GM13977 (cell line): ENCODE measurements around the gene ADD3.

ENCODE experiments used
- DNase-seq: peaks from one replicate; pipeline ENCODE4 v3.0.0; 2012; ENCODE audit warnings: low spot score
- in situ Hi-C: fragments of 300-500 bp; cut with MboI; formaldehyde crosslinking; loops from one replicate; pipeline ENCODE4 v1.12.0; 2022; ENCODE audit warnings: low sequenced_read_pairs, low pct_unique_long_range_greater_than_20kb, mixed read lengths, inconsistent platforms; ENCODE audit not compliant: unreplicated experiment
- TF ChIP-seq, protein P1 (sequence below): IDR thresholded peaks from 2 replicates; pipeline ENCODE4 v1.5.1; 2012; ENCODE audit warnings: mild to moderate bottlenecking, control low read depth; ENCODE audit not compliant: insufficient read depth; ENCODE audit errors: extremely low read depth, missing control alignments

The ADD3 gene

DNA sequence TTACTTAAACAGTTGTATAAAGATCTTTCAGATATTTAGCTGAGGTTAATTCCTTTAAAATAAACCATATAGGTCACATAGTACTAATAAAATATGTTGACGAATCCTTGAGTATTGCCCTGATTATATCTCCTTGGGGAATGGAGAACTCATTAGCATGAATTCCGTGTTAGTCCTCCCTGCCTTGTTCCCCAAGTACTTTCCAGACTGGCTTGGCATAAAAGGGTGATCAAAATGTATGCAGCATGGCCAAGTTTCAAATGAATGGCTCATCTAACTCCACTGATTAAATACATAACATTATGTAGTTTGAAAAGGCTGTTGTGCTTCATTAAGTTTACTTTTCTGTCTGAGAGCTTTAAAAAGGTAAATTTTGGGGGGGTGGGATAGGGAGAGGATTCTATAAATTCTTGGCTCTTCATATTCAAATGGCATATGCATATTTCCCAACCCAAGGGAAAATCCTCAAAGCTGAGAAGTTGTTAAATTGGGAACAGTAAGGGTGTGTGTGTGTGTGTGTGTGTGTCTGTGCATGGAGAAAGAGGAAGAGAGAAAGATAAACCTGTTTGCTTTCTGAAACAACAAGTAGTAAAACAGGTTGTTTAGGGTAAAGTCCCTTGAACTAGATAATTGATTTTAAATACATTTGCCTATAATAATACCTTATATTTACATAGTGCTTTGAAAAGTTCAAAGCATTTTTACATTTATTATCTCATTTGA is 4.8 kb upstream of the ADD3 start:
- TF ChIP-seq, protein P1, sequence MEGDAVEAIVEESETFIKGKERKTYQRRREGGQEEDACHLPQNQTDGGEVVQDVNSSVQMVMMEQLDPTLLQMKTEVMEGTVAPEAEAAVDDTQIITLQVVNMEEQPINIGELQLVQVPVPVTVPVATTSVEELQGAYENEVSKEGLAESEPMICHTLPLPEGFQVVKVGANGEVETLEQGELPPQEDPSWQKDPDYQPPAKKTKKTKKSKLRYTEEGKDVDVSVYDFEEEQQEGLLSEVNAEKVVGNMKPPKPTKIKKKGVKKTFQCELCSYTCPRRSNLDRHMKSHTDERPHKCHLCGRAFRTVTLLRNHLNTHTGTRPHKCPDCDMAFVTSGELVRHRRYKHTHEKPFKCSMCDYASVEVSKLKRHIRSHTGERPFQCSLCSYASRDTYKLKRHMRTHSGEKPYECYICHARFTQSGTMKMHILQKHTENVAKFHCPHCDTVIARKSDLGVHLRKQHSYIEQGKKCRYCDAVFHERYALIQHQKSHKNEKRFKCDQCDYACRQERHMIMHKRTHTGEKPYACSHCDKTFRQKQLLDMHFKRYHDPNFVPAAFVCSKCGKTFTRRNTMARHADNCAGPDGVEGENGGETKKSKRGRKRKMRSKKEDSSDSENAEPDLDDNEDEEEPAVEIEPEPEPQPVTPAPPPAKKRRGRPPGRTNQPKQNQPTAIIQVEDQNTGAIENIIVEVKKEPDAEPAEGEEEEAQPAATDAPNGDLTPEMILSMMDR: no peak
- no peak for DNase-seq
- in situ Hi-C loops: no loop called here

DNA sequence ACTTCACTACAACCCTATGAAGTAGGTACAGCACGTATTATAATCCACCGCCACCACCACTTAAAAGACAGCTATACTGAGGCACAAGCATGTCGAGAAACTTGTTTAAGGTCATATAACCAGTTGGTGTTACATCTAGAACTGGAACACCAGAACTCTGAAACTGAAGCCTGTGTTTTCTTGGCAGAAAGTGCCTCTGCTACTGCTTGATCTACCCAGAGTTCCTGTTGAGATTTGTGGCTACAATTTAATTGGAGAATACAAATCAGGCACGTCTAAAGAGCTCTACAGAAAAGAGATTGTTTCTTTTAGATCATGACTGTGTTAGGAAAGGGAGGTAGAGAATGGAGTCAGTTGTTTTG is 4.3 kb upstream of the ADD3 start:
- in situ Hi-C loops: no loop called here

DNA sequence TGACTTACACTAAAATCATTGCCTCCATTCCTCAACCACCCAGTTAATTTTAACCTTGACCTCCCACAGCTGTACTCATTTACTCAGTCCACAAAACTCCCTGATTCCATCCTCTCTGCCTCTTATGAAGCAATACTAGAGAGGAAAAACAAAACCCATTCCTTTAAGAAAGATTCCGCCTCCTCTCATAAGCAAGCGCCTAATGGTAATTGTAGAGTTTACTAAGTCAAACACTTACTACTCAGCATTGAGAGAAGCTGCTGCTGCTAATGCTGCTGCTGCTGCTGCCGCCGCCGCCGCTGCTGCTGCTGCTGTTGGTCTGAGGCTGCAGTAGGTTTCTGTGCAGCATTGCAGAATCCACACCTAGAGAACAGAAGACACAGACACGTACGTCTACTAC is 2.1 kb upstream of the ADD3 start:
- TF ChIP-seq, protein P1: no peak
- in situ Hi-C loops: no loop called here
- no peak for DNase-seq

More for the DNA sequence above, 4.3 kb upstream of the ADD3 start:
- TF ChIP-seq, protein P1: no peak
- no peak for DNase-seq

DNA sequence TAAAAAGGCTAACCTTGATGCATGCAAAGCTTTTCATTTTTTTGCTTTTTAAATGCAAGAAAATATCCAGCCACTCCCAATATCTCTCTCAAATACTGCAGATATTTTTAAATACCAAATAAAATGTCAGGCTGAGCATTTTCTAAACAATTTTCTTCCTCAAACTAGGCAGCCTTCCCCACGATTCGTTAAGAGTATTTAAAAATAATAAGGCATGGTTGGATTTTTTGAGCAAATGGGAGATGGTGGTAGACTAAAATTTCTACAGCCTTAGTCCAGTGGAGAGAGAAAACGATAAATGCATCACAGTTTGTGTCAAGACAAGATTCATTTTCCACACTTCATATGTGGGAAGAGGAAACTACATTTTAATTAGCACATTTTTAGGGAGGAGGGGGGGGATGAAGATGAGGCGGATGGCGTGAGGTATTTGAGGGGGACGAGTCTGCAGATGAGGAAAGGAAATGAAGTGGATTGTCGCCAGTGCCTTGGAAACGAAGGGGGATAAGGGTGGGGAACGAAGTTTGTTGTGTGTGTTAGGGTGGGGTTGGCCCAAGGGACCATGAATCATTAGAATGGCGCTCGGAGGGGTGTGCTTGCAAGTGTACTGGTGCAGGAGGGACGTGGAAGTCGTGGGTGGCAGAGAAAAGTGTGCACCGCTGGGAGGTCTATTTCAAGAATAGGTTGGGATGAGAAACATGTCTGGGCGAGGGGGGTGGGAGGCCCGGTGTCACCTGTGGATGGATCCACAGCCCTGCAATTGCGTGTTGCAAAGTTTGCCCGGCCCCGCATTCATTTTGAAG is 1.2 kb upstream of the ADD3 start:
- in situ Hi-C loops: no loop called here
- no peak for DNase-seq
- TF ChIP-seq, protein P1: no peak

DNA sequence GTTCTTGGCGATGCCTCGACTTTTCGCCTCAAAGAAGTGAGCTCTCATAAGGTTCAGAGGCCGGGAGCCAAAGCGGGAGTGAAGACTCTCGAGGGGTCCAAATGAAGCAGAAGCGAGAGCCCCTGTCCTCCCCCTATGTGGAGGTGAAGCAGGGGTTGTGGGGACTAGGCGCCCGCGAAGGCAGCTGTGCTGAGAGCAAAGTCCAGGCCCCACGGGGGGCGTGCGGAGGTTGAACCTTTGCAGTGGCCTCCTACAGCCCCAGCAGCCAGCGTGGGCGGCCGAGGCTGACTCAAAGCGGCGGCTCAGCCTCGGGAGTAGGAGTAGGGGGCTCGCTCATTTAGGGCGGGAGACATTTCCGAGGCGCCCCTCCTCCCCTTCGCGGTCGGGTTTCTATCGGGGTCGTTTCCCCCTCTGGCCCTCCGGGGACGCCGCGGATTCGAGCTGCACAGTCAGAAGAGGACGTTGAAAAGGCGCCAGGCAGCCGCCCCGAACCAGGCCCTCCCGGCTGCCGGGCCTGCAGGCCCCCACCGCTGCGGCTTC is 553 bp upstream of the ADD3 start:
- peak; percentile 21 for DNase-seq
- TF ChIP-seq, protein P1: no peak
- in situ Hi-C loops: no loop called here

DNA sequence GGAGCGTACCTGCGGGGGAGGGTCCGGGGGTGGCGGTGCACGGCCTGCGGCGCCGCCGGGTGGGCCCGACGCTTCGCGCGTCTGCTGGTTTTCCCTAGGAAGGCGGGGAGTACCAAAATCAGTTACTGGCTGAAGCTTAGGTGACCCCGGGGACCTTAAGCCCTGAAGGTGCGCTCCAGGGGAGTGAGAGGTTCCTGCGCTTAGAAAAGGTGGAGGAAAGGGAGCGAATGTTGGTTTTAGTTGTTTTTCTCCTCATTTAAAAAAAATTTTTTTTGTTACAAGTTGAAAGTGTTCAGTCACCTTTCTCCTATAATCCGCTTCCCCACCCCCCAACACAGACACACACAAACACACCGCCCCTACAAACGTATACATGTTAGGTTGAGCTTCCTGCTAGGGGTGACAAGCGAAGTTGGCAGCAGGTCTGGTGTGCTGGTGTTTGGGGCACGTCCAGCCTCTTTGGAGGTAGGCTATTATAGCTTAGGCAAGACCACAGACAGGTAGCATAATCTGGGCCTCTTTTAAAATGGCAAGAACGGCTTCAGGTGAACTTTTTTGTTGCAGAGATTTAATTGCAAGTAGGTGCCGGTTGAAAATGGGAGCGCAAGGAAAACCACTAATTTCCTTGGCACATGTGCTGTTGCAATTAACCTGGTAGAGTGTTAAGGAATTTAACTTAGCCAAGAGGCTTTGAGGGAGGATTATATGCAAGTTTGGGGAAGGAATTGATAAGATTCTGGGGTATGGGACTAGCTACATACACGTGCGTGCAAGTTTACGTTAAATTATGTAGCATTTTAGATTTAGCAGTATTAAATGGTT is 945 bp downstream of the ADD3 start:
- TF ChIP-seq, protein P1: no peak
- in situ Hi-C loops: no loop called here
- DNase-seq: peak; percentile 31
